NCI-H2227 treated with DMSO at 0.1 percent for 48 hours (cell line): ENCODE data around the gene MYOM3.
"Not testable (repeated sequence)": the region's sequence is repeated elsewhere in the genome, so short reads cannot be mapped to it uniquely, and the experiment has no call there.

Experiments
- DNase-seq: peaks from one replicate; lab custom pipeline; 2025; lab: John Stamatoyannopoulos, UW

The MYOM3 gene

GRCh38 chr1:24030976-24031516 lies 80.9 kb downstream of the MYOM3 start:
- DNase-seq: not testable (repeated sequence)

GRCh38 chr1:24027838-24028468 lies 84.0 kb downstream of the MYOM3 start:
- DNase-seq: peak; percentile 14

GRCh38 chr1:24022581-24023361 lies 89.2 kb downstream of the MYOM3 start:
- no peak for DNase-seq

GRCh38 chr1:24021403-24022266 lies 90.3 kb downstream of the MYOM3 start:
- DNase-seq: no peak

- no peak for DNase-seq
Measured at GRCh38 chr1:24020470-24020869, 91.5 kb downstream of the MYOM3 start.

GRCh38 chr1:24020025-24020424 lies 91.9 kb downstream of the MYOM3 start:
- no peak for DNase-seq

- DNase-seq: peak; percentile 28
Measured at GRCh38 chr1:24018611-24019580, 93.0 kb downstream of the MYOM3 start.

- DNase-seq: no peak
Measured at GRCh38 chr1:24015221-24016210, 96.4 kb downstream of the MYOM3 start.

- DNase-seq: not testable (repeated sequence)
Measured at GRCh38 chr1:24012878-24013277, 99.1 kb downstream of the MYOM3 start.

GRCh38 chr1:24010650-24011049 lies 101.3 kb downstream of the MYOM3 start:
- no peak for DNase-seq

GRCh38 chr1:24009406-24009805 lies 102.5 kb downstream of the MYOM3 start:
- DNase-seq: no peak

GRCh38 chr1:24008574-24009184 lies 103.3 kb downstream of the MYOM3 start:
- DNase-seq: not testable (repeated sequence)

GRCh38 chr1:24007079-24007478 lies 104.9 kb downstream of the MYOM3 start:
- no peak for DNase-seq
